ENCODE data around the gene ZSWIM9.

DNA sequence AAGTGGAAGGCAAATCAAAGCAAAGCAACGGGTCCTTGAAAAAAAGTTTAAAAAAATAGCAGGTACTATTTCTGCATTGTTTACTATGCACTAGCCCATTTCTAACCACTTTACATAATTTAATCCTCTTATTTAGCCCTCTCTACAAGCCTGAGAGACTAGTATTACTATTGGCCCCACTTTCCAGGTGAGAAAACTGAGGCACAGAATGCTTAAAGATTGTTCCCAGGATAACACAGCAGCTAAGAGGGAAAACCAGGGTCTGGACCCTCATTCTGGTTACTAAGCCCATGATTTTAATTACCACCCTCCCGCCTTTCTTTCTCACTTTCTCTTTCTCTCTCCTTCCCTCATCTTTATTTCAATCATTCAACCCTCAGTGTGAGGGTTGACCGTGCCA is 5.7 kb downstream of the ZSWIM9 start:
- TF ChIP-seq, protein P1, sequence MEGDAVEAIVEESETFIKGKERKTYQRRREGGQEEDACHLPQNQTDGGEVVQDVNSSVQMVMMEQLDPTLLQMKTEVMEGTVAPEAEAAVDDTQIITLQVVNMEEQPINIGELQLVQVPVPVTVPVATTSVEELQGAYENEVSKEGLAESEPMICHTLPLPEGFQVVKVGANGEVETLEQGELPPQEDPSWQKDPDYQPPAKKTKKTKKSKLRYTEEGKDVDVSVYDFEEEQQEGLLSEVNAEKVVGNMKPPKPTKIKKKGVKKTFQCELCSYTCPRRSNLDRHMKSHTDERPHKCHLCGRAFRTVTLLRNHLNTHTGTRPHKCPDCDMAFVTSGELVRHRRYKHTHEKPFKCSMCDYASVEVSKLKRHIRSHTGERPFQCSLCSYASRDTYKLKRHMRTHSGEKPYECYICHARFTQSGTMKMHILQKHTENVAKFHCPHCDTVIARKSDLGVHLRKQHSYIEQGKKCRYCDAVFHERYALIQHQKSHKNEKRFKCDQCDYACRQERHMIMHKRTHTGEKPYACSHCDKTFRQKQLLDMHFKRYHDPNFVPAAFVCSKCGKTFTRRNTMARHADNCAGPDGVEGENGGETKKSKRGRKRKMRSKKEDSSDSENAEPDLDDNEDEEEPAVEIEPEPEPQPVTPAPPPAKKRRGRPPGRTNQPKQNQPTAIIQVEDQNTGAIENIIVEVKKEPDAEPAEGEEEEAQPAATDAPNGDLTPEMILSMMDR (IDR thresholded peaks at IDR 0.05), result no peak
- TF ChIP-seq POLR2AphosphoS5 (IDR thresholded peaks at IDR 0.05; ENCODE audit: low read depth, low read length), result no peak

Measured in SK-N-SH (cell line).